ENCODE data around the gene CTNNA2. TPM values are rescaled to one million over a fixed set of nuclear protein-coding genes. Genes with fewer than 3 reads are reported as not detected.
A peak's percentile ranks its signal among the peaks of the same experiment; 100 is the strongest.

Gene CTNNA2
- 0.10 and 0.11 TPM in 2 replicates for polyA plus RNA-seq (2013)

- 100% methylated on average over 1 of the region's 87 CpGs for WGBS (ENCODE audit: extremely low coverage, insufficient coverage, insufficient read length)
- peak within 1 kb of the TSS; percentile 79 for H3K4me3 ChIP-seq (ENCODE audit: low read depth, low read length)
Observed at GRCh38 chr2:79512442-79513401, at the start of gene CTNNA2. Gene CTNNA2, plus strand, starts transcription at chr2:79513051.

GRCh38 chr2:79487399-79487798 lies 25.5 kb upstream of the CTNNA2 start:
- no peaks in the 10 kb centered on the region for H3K79me1 ChIP-seq (ENCODE audit: low read length)
- H3K4me2 ChIP-seq (ENCODE audit: low read length): no peak overlapping the region
- no peak overlapping the region for H4K12ac ChIP-seq (ENCODE audit: low read depth, low read length)
- no peak overlapping the region for H2AFZ ChIP-seq (ENCODE audit: insufficient read depth, low read length, poor library complexity)
- no peak overlapping the region for H3K4ac ChIP-seq (ENCODE audit: low read depth, low read length)
- H4K91ac ChIP-seq (ENCODE audit: low read depth, low read length): no peak overlapping the region
- H2BK12ac ChIP-seq (ENCODE audit: low read length): no peak overlapping the region
- no peaks in the 10 kb centered on the region for H3K79me2 ChIP-seq (ENCODE audit: control insufficient read depth, insufficient read depth, low read length, poor library complexity)
- H3K9me3 ChIP-seq (ENCODE audit: insufficient read depth, low read depth, low read length): no peaks in the 10 kb centered on the region
- H4K8ac ChIP-seq (ENCODE audit: low read depth, low read length): no peak overlapping the region
- H2BK5ac ChIP-seq (ENCODE audit: low read depth, low read length, poor library complexity): no peak overlapping the region
- no CpG with 5 or more reads among the region's 3 CpGs for WGBS (ENCODE audit: extremely low coverage, insufficient coverage, insufficient read length)
- no peak overlapping the region for H3K14ac ChIP-seq (ENCODE audit: low read length)
- no peak overlapping the region for H3K18ac ChIP-seq (ENCODE audit: low read length)
- H2AK5ac ChIP-seq (ENCODE audit: low read length): no peak overlapping the region
- H3K4me3 ChIP-seq (ENCODE audit: low read depth, low read length): no peak overlapping the region
- no peaks in the 10 kb centered on the region for H3K27me3 ChIP-seq (ENCODE audit: insufficient read depth, low read length)
- H3K9ac ChIP-seq (ENCODE audit: low read length): no peak overlapping the region
- no peak overlapping the region for H2BK120ac ChIP-seq (ENCODE audit: insufficient read depth, low read length, poor library complexity)
- no peak for DNase-seq
- H3K23ac ChIP-seq (ENCODE audit: low read length): no peak overlapping the region
- H3K27ac ChIP-seq (ENCODE audit: low read depth, low read length): no peak overlapping the region
- no peaks in the 10 kb centered on the region for H3K4me1 ChIP-seq (ENCODE audit: control insufficient read depth in 1 of 2, insufficient read depth in 2 of 2, low read length in 2 of 2)
- no peaks in the 10 kb centered on the region for H3K36me3 ChIP-seq (ENCODE audit: control insufficient read depth in 1 of 2, insufficient read depth in 2 of 2, low read length in 2 of 2)

More at GRCh38 chr2:79512442-79513401, at the start of gene CTNNA2:
- Histone ChIP-seq H3K36me3 (ENCODE audit: control insufficient read depth in 1 of 2, insufficient read depth in 2 of 2, low read length in 2 of 2) (no peaks in the 10 kb centered on the region), H4K91ac (ENCODE audit: low read depth, low read length) (no peak within 1 kb of the TSS), H2BK5ac (ENCODE audit: low read depth, low read length, poor library complexity) (no peak within 1 kb of the TSS), H3K27ac (ENCODE audit: low read depth, low read length) (no peak within 1 kb of the TSS), H2AK5ac (ENCODE audit: low read length) (no peak within 1 kb of the TSS), H3K14ac (ENCODE audit: low read length) (no peak within 1 kb of the TSS), H3K9ac (ENCODE audit: low read length) (no peak within 1 kb of the TSS), H3K79me1 (ENCODE audit: low read length) (no peaks in the 10 kb centered on the region), H4K8ac (ENCODE audit: low read depth, low read length) (no peak within 1 kb of the TSS), H3K27me3 (ENCODE audit: insufficient read depth, low read length) (no peaks in the 10 kb centered on the region), H3K4ac (ENCODE audit: low read depth, low read length) (no peak within 1 kb of the TSS), H3K79me2 (ENCODE audit: control insufficient read depth, insufficient read depth, low read length, poor library complexity) (no peaks in the 10 kb centered on the region), H2BK120ac (ENCODE audit: insufficient read depth, low read length, poor library complexity) (no peak within 1 kb of the TSS), H3K18ac (ENCODE audit: low read length) (no peak within 1 kb of the TSS), H3K9me3 (ENCODE audit: insufficient read depth, low read depth, low read length) (no peaks in the 10 kb centered on the region), H2AFZ (ENCODE audit: insufficient read depth, low read length, poor library complexity) (peak within 1 kb of the TSS; percentile 86), H4K12ac (ENCODE audit: low read depth, low read length) (no peak within 1 kb of the TSS), H2BK12ac (ENCODE audit: low read length) (no peak within 1 kb of the TSS), H3K4me1 (ENCODE audit: control insufficient read depth in 1 of 2, insufficient read depth in 2 of 2, low read length in 2 of 2) (peaks cover 0 to 4% of the 10 kb centered on the region in 2 experiments), H3K23ac (ENCODE audit: low read length) (peak within 1 kb of the TSS; percentile 91), H3K4me2 (ENCODE audit: low read length) (peak within 1 kb of the TSS; percentile 100)
- DNase-seq: peak in 1 of 2 donors; percentile 8

GRCh38 chr2:79511320-79511951 lies 1.4 kb upstream of the CTNNA2 start:
- no peak overlapping the region for H4K12ac ChIP-seq (ENCODE audit: low read depth, low read length)
- no peaks in the 10 kb centered on the region for H3K9me3 ChIP-seq (ENCODE audit: insufficient read depth, low read depth, low read length)
- H3K36me3 ChIP-seq (ENCODE audit: control insufficient read depth in 1 of 2, insufficient read depth in 2 of 2, low read length in 2 of 2): no peaks in the 10 kb centered on the region
- no peak overlapping the region for H3K14ac ChIP-seq (ENCODE audit: low read length)
- no peak overlapping the region for H2BK120ac ChIP-seq (ENCODE audit: insufficient read depth, low read length, poor library complexity)
- no peak overlapping the region for H3K4me3 ChIP-seq (ENCODE audit: low read depth, low read length)
- H3K4me1 ChIP-seq (ENCODE audit: control insufficient read depth in 1 of 2, insufficient read depth in 2 of 2, low read length in 2 of 2): peaks cover 0 to 4% of the 10 kb centered on the region in 2 experiments
- H2AK5ac ChIP-seq (ENCODE audit: low read length): no peak overlapping the region
- H3K9ac ChIP-seq (ENCODE audit: low read length): no peak overlapping the region
- no peak overlapping the region for H3K27ac ChIP-seq (ENCODE audit: low read depth, low read length)
- no peak overlapping the region for H4K8ac ChIP-seq (ENCODE audit: low read depth, low read length)
- DNase-seq: peak; percentile 42 to 76
- no peak overlapping the region for H2BK5ac ChIP-seq (ENCODE audit: low read depth, low read length, poor library complexity)
- H3K4me2 ChIP-seq (ENCODE audit: low read length): no peak overlapping the region
- H3K79me2 ChIP-seq (ENCODE audit: control insufficient read depth, insufficient read depth, low read length, poor library complexity): no peaks in the 10 kb centered on the region
- no peak overlapping the region for H4K91ac ChIP-seq (ENCODE audit: low read depth, low read length)
- H3K79me1 ChIP-seq (ENCODE audit: low read length): no peaks in the 10 kb centered on the region
- H3K23ac ChIP-seq (ENCODE audit: low read length): no peak overlapping the region
- no peaks in the 10 kb centered on the region for H3K27me3 ChIP-seq (ENCODE audit: insufficient read depth, low read length)
- H3K18ac ChIP-seq (ENCODE audit: low read length): no peak overlapping the region
- no peak overlapping the region for H3K4ac ChIP-seq (ENCODE audit: low read depth, low read length)
- H2AFZ ChIP-seq (ENCODE audit: insufficient read depth, low read length, poor library complexity): no peak overlapping the region
- H2BK12ac ChIP-seq (ENCODE audit: low read length): no peak overlapping the region
- no CpG with 5 or more reads among the region's 16 CpGs for WGBS (ENCODE audit: extremely low coverage, insufficient coverage, insufficient read length)

DNA sequence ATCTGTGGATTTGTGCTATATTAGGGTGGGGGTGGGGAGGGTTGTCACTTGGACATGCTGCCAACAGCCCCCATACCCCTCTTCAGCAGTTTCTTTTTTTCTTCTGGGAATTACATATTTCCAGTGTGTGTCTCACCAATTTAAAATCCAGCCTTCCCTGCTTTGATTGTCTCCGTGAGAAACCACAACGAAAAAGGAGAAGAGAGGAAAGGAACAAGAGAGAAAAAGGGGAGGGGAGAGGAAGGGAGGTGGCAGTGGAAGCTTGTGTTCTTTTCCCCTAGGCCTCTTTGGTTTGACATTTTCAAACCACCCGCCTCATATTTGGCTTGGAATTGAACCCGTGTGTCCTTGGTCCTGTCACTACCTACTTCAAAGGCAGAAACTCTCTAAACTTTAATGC lies 860 bp downstream of the CTNNA2 start:
- WGBS (ENCODE audit: extremely low coverage, insufficient coverage, insufficient read length): no CpG with 5 or more reads among the region's 4 CpGs
- Histone ChIP-seq H3K14ac (ENCODE audit: low read length) (no peak overlapping the region), H3K9ac (ENCODE audit: low read length) (no peak overlapping the region), H2AFZ (ENCODE audit: insufficient read depth, low read length, poor library complexity) (no peak overlapping the region), H3K4me1 (ENCODE audit: control insufficient read depth in 1 of 2, insufficient read depth in 2 of 2, low read length in 2 of 2) (peaks cover 0 to 4% of the 10 kb centered on the region in 2 experiments), H3K4me3 (ENCODE audit: low read depth, low read length) (no peak overlapping the region), H4K91ac (ENCODE audit: low read depth, low read length) (no peak overlapping the region), H3K4ac (ENCODE audit: low read depth, low read length) (no peak overlapping the region), H2AK5ac (ENCODE audit: low read length) (no peak overlapping the region), H3K27me3 (ENCODE audit: insufficient read depth, low read length) (no peaks in the 10 kb centered on the region), H4K12ac (ENCODE audit: low read depth, low read length) (no peak overlapping the region), H3K79me2 (ENCODE audit: control insufficient read depth, insufficient read depth, low read length, poor library complexity) (no peaks in the 10 kb centered on the region), H3K79me1 (ENCODE audit: low read length) (no peaks in the 10 kb centered on the region), H3K23ac (ENCODE audit: low read length) (no peak overlapping the region), H3K18ac (ENCODE audit: low read length) (no peak overlapping the region), H3K27ac (ENCODE audit: low read depth, low read length) (no peak overlapping the region), H2BK5ac (ENCODE audit: low read depth, low read length, poor library complexity) (no peak overlapping the region), H3K9me3 (ENCODE audit: insufficient read depth, low read depth, low read length) (no peaks in the 10 kb centered on the region), H2BK12ac (ENCODE audit: low read length) (no peak overlapping the region), H3K4me2 (ENCODE audit: low read length) (no peak overlapping the region), H3K36me3 (ENCODE audit: control insufficient read depth in 1 of 2, insufficient read depth in 2 of 2, low read length in 2 of 2) (no peaks in the 10 kb centered on the region), H4K8ac (ENCODE audit: low read depth, low read length) (no peak overlapping the region), H2BK120ac (ENCODE audit: insufficient read depth, low read length, poor library complexity) (no peak overlapping the region)
- no peak for DNase-seq
